HPDE6-E6E7 (cell line): ENCODE measurements around the gene FAM111B.
"Not testable (repeated sequence)": the region's sequence is repeated elsewhere in the genome, so short reads cannot be mapped to it uniquely, and the experiment has no call there.

ENCODE experiments used
- DNase-seq: peaks from one replicate; pipeline ENCODE4 v3.0.0; 2011; ENCODE audit warnings: missing footprints; ENCODE audit errors: extremely low spot score

Gene FAM111B

GRCh38 chr11:59106363-59107336 lies at the start of gene FAM111B:
Gene FAM111B (plus strand): TSS chr11:59107237. CDS start chr11:59109626, 2,389 bp downstream.
- peak; percentile 93 for DNase-seq

GRCh38 chr11:59058120-59059033 lies 48.7 kb upstream of the FAM111B start:
- DNase-seq = peak; percentile 59

GRCh38 chr11:59060096-59060495 lies 46.9 kb upstream of the FAM111B start:
- DNase-seq = not testable (repeated sequence)

GRCh38 chr11:59062602-59063529 lies 44.2 kb upstream of the FAM111B start:
- no peak for DNase-seq

GRCh38 chr11:59063996-59064727 lies 42.9 kb upstream of the FAM111B start:
- DNase-seq = not testable (repeated sequence)

GRCh38 chr11:59069087-59069486 lies 38.0 kb upstream of the FAM111B start:
- DNase-seq = no peak

- DNase-seq = no peak
These were observed 30.0 kb upstream of the FAM111B start for GRCh38 chr11:59076876-59077571.

- no peak for DNase-seq
These were observed 28.6 kb upstream of the FAM111B start for GRCh38 chr11:59078435-59078834.

- no peak for DNase-seq
These were observed 28.0 kb upstream of the FAM111B start for GRCh38 chr11:59079086-59079485.

- not testable (repeated sequence) for DNase-seq
These were observed 26.6 kb upstream of the FAM111B start for GRCh38 chr11:59080421-59080820.

- DNase-seq = not testable (repeated sequence)
These were observed 25.5 kb upstream of the FAM111B start for GRCh38 chr11:59081430-59082020.

GRCh38 chr11:59086007-59086406 lies 21.0 kb upstream of the FAM111B start, which contains the start of gene GLYATL1B:
Gene GLYATL1B (plus strand): TSS chr11:59086307. CDS start chr11:59086307, 0 bp downstream.
- not testable (repeated sequence) for DNase-seq

GRCh38 chr11:59088162-59088561 lies 18.9 kb upstream of the FAM111B start:
- DNase-seq = no peak

- not testable (repeated sequence) for DNase-seq
These were observed 13.5 kb upstream of the FAM111B start for GRCh38 chr11:59093576-59093975.

- not testable (repeated sequence) for DNase-seq
These were observed 11.8 kb upstream of the FAM111B start for GRCh38 chr11:59095225-59095624.

GRCh38 chr11:59095972-59096575 lies 11.0 kb upstream of the FAM111B start:
- not testable (repeated sequence) for DNase-seq

GRCh38 chr11:59097113-59097708 lies 9.8 kb upstream of the FAM111B start:
- DNase-seq = no peak

- DNase-seq = not testable (repeated sequence)
These were observed 9.1 kb upstream of the FAM111B start for GRCh38 chr11:59097938-59098337.
